GM12873 (cell line): Measurements from ENCODE around the gene SDF4.
A peak's percentile ranks its signal among the peaks of the same experiment; 100 is the strongest.

Experiments used
- TF ChIP-seq, protein P1 (sequence below): IDR thresholded peaks from 2 replicates; pipeline ENCODE4 v1.5.1; 2012; ENCODE audit warnings: low read depth, mild to moderate bottlenecking, moderate library complexity, low read length, control low read depth; ENCODE audit not compliant: insufficient read depth; ENCODE audit errors: missing control alignments

Gene SDF4

DNA sequence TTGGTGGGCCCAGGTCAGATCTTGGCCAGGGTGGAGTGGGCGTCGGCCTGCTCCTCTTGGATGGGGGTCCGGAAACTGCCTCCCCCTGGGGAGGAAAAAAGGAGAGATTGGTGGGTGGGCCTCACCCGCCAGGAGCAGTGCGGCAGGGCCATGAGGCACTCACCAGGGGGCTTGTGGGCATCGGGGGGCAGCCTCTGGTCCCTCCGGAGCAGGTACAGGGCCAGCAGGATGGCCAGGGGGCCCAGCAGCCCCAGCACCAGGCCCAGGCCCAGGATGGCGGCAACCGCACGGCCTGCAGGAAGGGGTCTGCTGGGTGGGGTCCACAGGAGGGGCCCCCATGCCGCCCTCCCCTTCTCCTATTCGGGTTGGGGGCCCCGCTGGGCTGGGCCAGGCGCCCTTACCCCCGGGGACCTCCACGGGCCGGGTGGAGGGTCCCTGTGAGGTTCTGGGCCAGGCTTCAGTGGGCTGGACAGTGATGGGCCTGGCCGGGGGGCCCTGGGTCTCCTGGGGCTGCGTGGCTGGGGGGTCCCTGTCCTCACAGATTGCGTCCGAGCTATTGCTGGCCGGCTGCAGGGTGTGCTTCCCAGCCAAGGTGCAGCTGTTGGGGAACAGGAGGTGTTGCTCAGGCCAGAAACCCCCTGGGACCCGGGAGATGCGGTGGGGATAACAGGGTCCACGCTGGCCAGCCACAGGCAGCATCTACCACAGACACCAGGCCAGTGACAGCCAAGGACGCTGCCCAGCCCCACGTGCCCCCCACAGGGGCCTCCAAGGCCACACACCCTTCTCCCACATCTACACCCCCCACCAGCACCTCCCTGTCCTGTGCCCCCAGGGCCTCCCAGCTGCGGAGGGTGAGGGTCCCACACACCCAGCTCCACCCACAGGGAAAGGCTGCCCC lies 20.0 kb downstream of the SDF4 start:
- TF ChIP-seq, protein P1, sequence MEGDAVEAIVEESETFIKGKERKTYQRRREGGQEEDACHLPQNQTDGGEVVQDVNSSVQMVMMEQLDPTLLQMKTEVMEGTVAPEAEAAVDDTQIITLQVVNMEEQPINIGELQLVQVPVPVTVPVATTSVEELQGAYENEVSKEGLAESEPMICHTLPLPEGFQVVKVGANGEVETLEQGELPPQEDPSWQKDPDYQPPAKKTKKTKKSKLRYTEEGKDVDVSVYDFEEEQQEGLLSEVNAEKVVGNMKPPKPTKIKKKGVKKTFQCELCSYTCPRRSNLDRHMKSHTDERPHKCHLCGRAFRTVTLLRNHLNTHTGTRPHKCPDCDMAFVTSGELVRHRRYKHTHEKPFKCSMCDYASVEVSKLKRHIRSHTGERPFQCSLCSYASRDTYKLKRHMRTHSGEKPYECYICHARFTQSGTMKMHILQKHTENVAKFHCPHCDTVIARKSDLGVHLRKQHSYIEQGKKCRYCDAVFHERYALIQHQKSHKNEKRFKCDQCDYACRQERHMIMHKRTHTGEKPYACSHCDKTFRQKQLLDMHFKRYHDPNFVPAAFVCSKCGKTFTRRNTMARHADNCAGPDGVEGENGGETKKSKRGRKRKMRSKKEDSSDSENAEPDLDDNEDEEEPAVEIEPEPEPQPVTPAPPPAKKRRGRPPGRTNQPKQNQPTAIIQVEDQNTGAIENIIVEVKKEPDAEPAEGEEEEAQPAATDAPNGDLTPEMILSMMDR, result no peak

DNA sequence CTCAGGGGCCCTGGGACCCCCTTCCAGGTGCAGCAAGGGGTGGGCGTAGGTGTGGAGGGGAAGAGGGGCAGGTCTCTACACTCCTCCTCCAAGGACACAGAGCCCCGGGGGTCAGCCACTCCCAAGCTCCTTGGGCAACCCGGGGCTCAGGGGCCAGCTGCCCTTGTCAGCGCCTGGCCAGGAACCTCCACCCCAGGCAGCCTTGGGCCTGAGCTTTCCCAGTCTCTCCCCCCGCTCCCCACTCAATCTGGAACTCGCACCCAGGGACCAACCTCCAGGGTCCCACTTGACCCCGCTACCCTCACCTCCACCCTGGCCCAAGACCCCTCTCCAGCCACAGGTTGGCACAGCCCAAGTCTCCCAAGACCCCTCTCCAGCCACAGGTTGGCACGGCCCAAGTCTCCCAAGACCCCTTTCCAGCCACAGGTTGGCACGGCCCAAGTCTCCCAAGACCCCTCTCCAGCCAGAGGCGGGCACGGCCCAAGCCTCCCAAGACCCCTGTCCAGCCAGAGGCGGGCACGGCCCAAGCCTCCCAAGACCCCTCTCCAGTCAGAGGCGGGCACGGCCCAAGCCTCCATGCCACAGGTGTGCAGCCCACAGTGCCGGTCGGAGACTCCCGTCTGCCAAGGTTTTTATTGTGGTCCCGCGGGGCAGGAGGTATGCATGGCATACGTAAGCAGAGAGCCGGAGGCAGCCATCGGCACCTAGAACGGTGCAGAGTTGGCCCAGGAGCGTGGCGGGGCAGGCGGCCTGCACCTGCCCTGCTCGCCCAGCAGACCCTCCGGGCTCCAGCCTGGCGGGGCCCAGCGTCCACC lies 20.9 kb downstream of the SDF4 start:
- TF ChIP-seq, protein P1, result no peak

DNA sequence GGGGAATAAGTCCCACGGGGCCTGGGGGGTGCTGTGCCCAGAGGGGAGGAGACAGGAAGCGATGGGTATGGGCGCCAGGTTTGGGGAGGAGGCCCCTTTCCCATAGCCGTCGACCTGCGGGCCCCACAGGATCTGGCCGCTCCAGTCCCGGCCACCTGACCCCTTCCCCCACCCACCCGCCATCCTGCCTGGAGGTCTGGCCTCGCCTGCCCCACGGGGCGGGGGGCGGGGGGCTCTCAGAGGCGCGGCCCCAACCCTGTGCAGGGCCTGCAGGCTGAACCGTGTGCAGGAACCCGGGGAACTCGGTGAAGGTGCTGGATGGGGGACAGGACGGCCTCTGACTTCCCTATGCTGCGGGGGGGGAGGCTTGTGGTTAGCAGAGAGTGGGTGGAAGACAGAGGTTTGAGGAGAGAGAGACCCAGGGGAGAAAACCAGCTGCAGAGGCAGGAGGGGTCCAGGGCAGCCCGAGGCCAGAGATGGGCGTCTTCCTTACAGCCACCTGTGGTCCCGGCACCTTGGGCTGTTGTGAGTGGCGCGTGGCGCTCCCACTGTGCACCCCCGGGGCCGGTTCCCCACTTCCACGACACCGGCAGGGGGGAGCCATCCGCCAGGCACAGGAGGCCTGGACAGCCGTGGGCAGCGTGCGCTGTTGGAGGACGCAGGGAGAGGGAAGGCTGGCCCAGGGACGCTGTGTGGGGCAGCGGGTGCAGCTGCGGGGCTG lies 22.9 kb downstream of the SDF4 start:
- TF ChIP-seq, protein P1, result no peak

DNA sequence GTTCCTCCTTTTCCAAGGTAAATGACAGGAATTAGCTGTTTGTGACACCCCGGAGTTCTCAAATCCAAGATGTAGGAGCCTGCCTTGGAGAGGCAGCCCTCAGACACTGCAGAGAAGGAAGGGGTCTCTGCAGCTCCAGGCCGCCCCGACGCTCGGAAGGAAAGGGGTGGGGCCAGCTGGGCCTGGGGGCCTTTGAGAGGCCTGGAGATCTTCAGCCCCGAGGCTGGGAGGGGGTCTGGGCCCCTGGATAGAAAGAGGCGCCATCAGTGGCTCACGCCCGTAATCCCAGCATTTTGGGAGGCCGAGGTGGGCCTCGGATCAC lies 24.3 kb downstream of the SDF4 start:
- TF ChIP-seq, protein P1, result no peak

DNA sequence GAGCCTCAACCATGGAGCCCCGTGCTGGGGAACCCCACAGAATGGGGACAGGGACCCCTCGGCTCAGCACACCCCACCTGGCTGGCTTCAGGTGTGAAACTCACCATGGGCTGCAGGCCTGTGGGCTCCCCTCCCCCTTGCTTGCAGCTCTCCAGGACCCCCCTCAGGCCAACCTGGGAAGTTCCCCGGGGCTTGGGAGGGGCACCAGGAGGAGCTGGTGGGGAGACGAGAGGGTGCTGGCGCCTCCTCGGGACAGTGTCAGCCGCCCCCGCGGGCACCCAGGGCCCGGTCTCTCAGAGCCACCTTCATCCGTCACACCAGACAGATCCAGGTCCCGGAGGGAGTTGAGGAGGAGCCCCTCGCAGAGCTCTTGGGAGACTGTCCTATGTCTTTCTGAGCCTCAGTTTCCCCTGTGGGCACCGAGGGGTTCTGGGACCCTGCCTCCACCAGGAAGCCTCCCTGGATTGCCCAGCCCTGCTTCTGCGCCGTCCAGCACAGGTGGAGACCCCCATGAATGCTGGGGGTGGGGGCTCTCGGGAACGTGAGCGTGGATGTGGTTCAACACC lies 24.8 kb downstream of the SDF4 start:
- TF ChIP-seq, protein P1, result peak; percentile 29

DNA sequence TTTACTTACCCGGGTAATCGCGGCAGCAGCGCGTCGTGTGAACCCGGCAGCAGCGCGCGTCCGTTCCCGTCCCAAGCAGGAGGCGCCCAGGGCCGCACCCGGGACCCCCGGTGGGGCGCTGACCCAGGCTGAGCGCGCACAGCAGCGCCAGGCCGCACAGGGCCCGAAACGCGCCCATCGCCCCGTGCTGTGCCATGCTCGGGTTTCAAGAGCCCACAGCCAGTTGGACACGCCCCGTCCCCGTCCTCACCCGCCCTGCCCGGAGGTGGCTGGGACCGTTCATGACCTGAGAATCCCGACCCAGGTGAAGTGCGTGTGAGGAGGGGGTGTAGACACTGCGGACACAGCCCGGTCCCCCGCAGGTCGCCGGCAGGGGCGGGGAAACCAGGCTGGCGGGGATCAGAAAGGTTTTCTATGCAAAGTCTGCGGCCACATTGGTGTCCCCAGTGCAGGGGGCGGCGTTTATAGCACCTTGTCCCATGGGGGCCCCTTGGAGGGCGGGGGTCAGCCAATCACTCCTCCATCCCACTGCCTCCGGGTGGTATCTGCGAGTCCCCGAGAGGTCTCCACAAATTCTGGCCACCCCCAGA lies 25.3 kb downstream of the SDF4 start, which contains the start of gene TNFRSF18:
TNFRSF18 (minus strand) TSS at position 217 of the 590 bp plus-strand sequence; CDS start at position 196, 21 bp downstream.
- TF ChIP-seq, protein P1, result no peak
